WTC11 (cell line): ENCODE results near the gene ATP9A.

Experiments
- NR1H2 ChIP-seq: sonication (generic); formaldehyde crosslinking; IDR thresholded peaks from 2 replicates; pipeline ENCODE4 v1.9.0; 2021; ENCODE audit warnings: mild to moderate bottlenecking, moderate library complexity, missing genetic modification reagents
- TF ChIP-seq, protein P1 (sequence below): fragments of 200-600 bp; IDR thresholded peaks from 2 replicates; pipeline ENCODE4 v1.8.0; 2022; ENCODE audit warnings: antibody characterized with exemption

DNA sequence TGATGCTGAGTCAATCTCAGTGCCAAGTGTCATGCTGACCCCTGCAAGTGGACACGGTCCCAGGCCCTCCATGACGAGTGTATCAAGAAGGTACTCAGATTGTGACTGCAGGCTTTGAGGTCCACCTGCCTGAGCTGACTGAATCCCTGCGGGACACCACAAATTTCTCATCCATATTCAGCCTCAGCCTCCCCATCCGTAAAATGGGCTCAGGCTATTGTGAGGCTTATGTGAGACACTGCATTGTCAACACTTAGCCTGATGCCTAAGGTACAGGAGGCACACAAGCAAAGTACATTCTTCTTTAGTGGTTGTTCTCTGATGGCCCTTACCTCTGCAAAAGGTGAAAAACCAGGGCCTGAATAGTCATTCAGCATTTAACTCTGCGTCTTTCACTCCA is 155.3 kb downstream of the ATP9A start:
- TF ChIP-seq, protein P1, sequence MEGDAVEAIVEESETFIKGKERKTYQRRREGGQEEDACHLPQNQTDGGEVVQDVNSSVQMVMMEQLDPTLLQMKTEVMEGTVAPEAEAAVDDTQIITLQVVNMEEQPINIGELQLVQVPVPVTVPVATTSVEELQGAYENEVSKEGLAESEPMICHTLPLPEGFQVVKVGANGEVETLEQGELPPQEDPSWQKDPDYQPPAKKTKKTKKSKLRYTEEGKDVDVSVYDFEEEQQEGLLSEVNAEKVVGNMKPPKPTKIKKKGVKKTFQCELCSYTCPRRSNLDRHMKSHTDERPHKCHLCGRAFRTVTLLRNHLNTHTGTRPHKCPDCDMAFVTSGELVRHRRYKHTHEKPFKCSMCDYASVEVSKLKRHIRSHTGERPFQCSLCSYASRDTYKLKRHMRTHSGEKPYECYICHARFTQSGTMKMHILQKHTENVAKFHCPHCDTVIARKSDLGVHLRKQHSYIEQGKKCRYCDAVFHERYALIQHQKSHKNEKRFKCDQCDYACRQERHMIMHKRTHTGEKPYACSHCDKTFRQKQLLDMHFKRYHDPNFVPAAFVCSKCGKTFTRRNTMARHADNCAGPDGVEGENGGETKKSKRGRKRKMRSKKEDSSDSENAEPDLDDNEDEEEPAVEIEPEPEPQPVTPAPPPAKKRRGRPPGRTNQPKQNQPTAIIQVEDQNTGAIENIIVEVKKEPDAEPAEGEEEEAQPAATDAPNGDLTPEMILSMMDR, result no peak
- TF ChIP-seq NR1H2 (CRISPR knock-in tag), result no peak
